ENCODE measurements around the gene MYO18B.
"Not testable (repeated sequence)": the region's sequence is repeated elsewhere in the genome, so short reads cannot be mapped to it uniquely, and the experiment has no call there.

Gene MYO18B

GRCh38 chr22:25976356-25976755, 234.4 kb downstream of the MYO18B start:
- H3K36me3 ChIP-seq = no peaks in the 10 kb centered on the region
- H3K4me1 ChIP-seq = peaks cover 29% of the 10 kb centered on the region
- H4K20me1 ChIP-seq = no peaks in the 10 kb centered on the region
- H3K4me2 ChIP-seq = no peak overlapping the region
- no peaks in the 10 kb centered on the region for H3K27me3 ChIP-seq
- H3K9ac ChIP-seq = no peak overlapping the region
- no peak overlapping the region for H3K4me3 ChIP-seq
- 0 out of 2 replicates have a peak, but pooled peaks cover under 1% of the 10 kb centered on the region for H3K9me3 ChIP-seq
- no peak for TF ChIP-seq Cebpa-rat (IDR thresholded peaks at IDR 0.05)
- no peak overlapping the region for H3K27ac ChIP-seq

GRCh38 chr22:25979968-25980367, 238.0 kb downstream of the MYO18B start:
- Histone ChIP-seq H3K4me3 (no peak overlapping the region), H3K36me3 (no peaks in the 10 kb centered on the region), H4K20me1 (no peaks in the 10 kb centered on the region), H3K27ac (no peak overlapping the region), H3K4me1 (peaks cover 14% of the 10 kb centered on the region), H3K27me3 (no peaks in the 10 kb centered on the region), H3K9me3 (peaks cover 19% of the 10 kb centered on the region), H3K4me2 (no peak overlapping the region), H3K9ac (no peak overlapping the region)
- no peak for TF ChIP-seq Cebpa-rat (IDR thresholded peaks at IDR 0.05)

- not testable (repeated sequence) for H3K4me3 ChIP-seq, H3K4me2 ChIP-seq, H3K27ac ChIP-seq, H3K9ac ChIP-seq, H3K36me3 ChIP-seq, H3K27me3 ChIP-seq, H4K20me1 ChIP-seq
- peaks cover 19% of the 10 kb centered on the region for H3K9me3 ChIP-seq
- peaks cover 27% of the 10 kb centered on the region for H3K4me1 ChIP-seq
Measured at GRCh38 chr22:25984911-25985310, 242.9 kb downstream of the MYO18B start.

GRCh38 chr22:25987948-25988347, 246.0 kb downstream of the MYO18B start:
- Histone ChIP-seq H3K4me3 (no peak overlapping the region; the same call in 1 of the 2 replicates), H3K36me3 (no peaks in the 10 kb centered on the region), H4K20me1 (no peaks in the 10 kb centered on the region), H3K27me3 (no peaks in the 10 kb centered on the region), H3K9ac (no peak overlapping the region), H3K27ac (peak overlapping the region; percentile 60), H3K4me2 (peak overlapping the region; percentile 68), H3K9me3 (peaks cover 3% of the 10 kb centered on the region; the same call in 1 of the 2 replicates), H3K4me1 (peaks cover 14% of the 10 kb centered on the region)
- TF ChIP-seq Cebpa-rat (IDR thresholded peaks at IDR 0.05) = no peak

GRCh38 chr22:25990940-25991339, 249.0 kb downstream of the MYO18B start:
- no peaks in the 10 kb centered on the region for H3K36me3 ChIP-seq
- no peaks in the 10 kb centered on the region for H3K9me3 ChIP-seq
- H3K4me3 ChIP-seq = no peak overlapping the region
- no peak overlapping the region for H3K9ac ChIP-seq
- no peak overlapping the region for H3K4me2 ChIP-seq
- no peaks in the 10 kb centered on the region for H4K20me1 ChIP-seq
- H3K4me1 ChIP-seq = peaks cover 19% of the 10 kb centered on the region
- H3K27me3 ChIP-seq = no peaks in the 10 kb centered on the region
- no peak for TF ChIP-seq Cebpa-rat (IDR thresholded peaks at IDR 0.05)
- no peak overlapping the region for H3K27ac ChIP-seq

- no peak overlapping the region for H3K4me2 ChIP-seq
- H3K9me3 ChIP-seq = no peaks in the 10 kb centered on the region
- no peaks in the 10 kb centered on the region for H3K27me3 ChIP-seq
- H3K9ac ChIP-seq = no peak overlapping the region
- H3K27ac ChIP-seq = no peak overlapping the region
- peaks cover 32% of the 10 kb centered on the region for H3K4me1 ChIP-seq
- H4K20me1 ChIP-seq = no peaks in the 10 kb centered on the region
- no peaks in the 10 kb centered on the region for H3K36me3 ChIP-seq
- no peak for TF ChIP-seq Cebpa-rat (IDR thresholded peaks at IDR 0.05)
- H3K4me3 ChIP-seq = no peak overlapping the region
Measured at GRCh38 chr22:25992331-25992730, 250.3 kb downstream of the MYO18B start.

DNA sequence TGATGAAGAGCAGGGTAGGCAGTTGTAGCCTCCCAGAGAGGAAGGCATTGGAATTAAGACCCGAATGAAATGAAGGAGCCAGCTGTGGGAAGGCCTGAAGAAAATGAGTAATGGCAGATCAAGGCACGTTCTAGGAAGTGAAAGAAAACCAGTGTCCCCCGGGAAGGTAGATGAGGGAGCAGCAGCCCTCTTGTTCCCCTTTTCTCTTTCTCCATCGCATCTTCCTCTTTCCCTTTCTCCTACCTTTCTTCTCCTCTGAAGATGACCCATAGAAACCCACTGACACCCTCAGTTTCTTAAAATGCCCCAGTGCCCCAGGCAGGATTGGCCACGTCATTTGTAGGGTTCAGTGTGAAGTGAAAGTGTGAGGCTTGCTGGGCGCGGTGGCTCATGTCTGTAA, 254.7 kb downstream of the MYO18B start:
- Histone ChIP-seq H3K4me3 (no peak overlapping the region), H3K9ac (no peak overlapping the region), H3K4me2 (peak overlapping the region; percentile 63), H4K20me1 (no peaks in the 10 kb centered on the region), H3K36me3 (no peaks in the 10 kb centered on the region), H3K4me1 (peaks cover 18% of the 10 kb centered on the region), H3K27me3 (no peaks in the 10 kb centered on the region), H3K27ac (no peak overlapping the region), H3K9me3 (no peaks in the 10 kb centered on the region)
- TF ChIP-seq Cebpa-rat (IDR thresholded peaks at IDR 0.05) = no peak

- no peaks in the 10 kb centered on the region for H3K36me3 ChIP-seq
- no peaks in the 10 kb centered on the region for H4K20me1 ChIP-seq
- no peak overlapping the region for H3K4me3 ChIP-seq
- no peak for TF ChIP-seq Cebpa-rat (IDR thresholded peaks at IDR 0.05)
- H3K4me1 ChIP-seq = peaks cover 18% of the 10 kb centered on the region
- no peak overlapping the region for H3K27ac ChIP-seq
- no peak overlapping the region for H3K9ac ChIP-seq
- H3K9me3 ChIP-seq = no peaks in the 10 kb centered on the region
- no peak overlapping the region for H3K4me2 ChIP-seq
- H3K27me3 ChIP-seq = no peaks in the 10 kb centered on the region
Measured at GRCh38 chr22:25997886-25998775, 256.1 kb downstream of the MYO18B start.

GRCh38 chr22:26002456-26002855, 260.5 kb downstream of the MYO18B start:
- TF ChIP-seq Cebpa-rat (IDR thresholded peaks at IDR 0.05) = no peak
- H3K36me3 ChIP-seq = no peaks in the 10 kb centered on the region
- no peak overlapping the region for H3K4me2 ChIP-seq
- H3K27me3 ChIP-seq = no peaks in the 10 kb centered on the region
- no peak overlapping the region for H3K27ac ChIP-seq
- H3K4me1 ChIP-seq = no peaks in the 10 kb centered on the region
- H3K9me3 ChIP-seq = peaks cover 7% of the 10 kb centered on the region; the same call in 1 of the 2 replicates
- H3K9ac ChIP-seq = no peak overlapping the region
- H4K20me1 ChIP-seq = no peaks in the 10 kb centered on the region
- no peak overlapping the region for H3K4me3 ChIP-seq

- Histone ChIP-seq H3K27me3 (no peaks in the 10 kb centered on the region), H3K9me3 (peaks cover 7% of the 10 kb centered on the region; the same call in 1 of the 2 replicates), H3K27ac (no peak overlapping the region), H3K4me1 (no peaks in the 10 kb centered on the region), H3K4me2 (no peak overlapping the region), H3K36me3 (no peaks in the 10 kb centered on the region), H3K9ac (no peak overlapping the region), H3K4me3 (no peak overlapping the region), H4K20me1 (no peaks in the 10 kb centered on the region)
- no peak for TF ChIP-seq Cebpa-rat (IDR thresholded peaks at IDR 0.05)
Measured at GRCh38 chr22:26004477-26004876, 262.5 kb downstream of the MYO18B start.
